ENCODE measurements around the gene PTPRD. TPM values are rescaled to one million over a fixed set of nuclear protein-coding genes. Genes with fewer than 3 reads are reported as not detected.

The PTPRD gene
- total and polyA plus RNA-seq, 2 experiments from 2014 or later = 11.5 to 58.0 TPM

DNA sequence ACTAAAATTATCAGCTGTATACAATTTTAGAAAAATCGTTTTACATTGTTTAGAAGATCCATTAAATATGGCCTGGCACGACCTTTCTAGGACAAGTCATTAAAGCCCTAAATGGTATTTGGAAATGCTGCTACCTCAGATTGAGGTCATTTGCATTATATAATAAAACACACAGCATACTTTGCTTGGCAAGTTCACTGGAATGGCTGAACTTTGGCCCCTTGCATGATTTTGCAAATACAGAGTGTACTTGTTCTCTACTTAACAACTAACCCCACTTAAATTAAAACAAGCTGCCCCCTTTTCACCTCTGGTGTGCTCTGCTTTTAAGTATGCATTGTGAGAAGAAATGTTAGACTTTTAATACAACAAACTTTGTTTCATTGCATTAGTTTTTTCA is 860.1 kb downstream of the PTPRD start (continued):
- no peak for TF ChIP-seq NANOG (IDR thresholded peaks at IDR 0.05; ENCODE audit: borderline replicate concordance)
- TF ChIP-seq EZH2phosphoT487 (IDR thresholded peaks at IDR 0.05; ENCODE audit: unreplicated experiment) = no peak
- TF ChIP-seq EZH2 (IDR thresholded peaks at IDR 0.05; ENCODE audit: low read depth, unreplicated experiment) = no peak
- TF ChIP-seq, protein P1, sequence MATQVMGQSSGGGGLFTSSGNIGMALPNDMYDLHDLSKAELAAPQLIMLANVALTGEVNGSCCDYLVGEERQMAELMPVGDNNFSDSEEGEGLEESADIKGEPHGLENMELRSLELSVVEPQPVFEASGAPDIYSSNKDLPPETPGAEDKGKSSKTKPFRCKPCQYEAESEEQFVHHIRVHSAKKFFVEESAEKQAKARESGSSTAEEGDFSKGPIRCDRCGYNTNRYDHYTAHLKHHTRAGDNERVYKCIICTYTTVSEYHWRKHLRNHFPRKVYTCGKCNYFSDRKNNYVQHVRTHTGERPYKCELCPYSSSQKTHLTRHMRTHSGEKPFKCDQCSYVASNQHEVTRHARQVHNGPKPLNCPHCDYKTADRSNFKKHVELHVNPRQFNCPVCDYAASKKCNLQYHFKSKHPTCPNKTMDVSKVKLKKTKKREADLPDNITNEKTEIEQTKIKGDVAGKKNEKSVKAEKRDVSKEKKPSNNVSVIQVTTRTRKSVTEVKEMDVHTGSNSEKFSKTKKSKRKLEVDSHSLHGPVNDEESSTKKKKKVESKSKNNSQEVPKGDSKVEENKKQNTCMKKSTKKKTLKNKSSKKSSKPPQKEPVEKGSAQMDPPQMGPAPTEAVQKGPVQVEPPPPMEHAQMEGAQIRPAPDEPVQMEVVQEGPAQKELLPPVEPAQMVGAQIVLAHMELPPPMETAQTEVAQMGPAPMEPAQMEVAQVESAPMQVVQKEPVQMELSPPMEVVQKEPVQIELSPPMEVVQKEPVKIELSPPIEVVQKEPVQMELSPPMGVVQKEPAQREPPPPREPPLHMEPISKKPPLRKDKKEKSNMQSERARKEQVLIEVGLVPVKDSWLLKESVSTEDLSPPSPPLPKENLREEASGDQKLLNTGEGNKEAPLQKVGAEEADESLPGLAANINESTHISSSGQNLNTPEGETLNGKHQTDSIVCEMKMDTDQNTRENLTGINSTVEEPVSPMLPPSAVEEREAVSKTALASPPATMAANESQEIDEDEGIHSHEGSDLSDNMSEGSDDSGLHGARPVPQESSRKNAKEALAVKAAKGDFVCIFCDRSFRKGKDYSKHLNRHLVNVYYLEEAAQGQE (IDR thresholded peaks at IDR 0.05; ENCODE audit: unreplicated experiment) = no peak
- TF ChIP-seq STAT1 (IDR thresholded peaks at IDR 0.05; ENCODE audit: unreplicated experiment) = no peak

DNA sequence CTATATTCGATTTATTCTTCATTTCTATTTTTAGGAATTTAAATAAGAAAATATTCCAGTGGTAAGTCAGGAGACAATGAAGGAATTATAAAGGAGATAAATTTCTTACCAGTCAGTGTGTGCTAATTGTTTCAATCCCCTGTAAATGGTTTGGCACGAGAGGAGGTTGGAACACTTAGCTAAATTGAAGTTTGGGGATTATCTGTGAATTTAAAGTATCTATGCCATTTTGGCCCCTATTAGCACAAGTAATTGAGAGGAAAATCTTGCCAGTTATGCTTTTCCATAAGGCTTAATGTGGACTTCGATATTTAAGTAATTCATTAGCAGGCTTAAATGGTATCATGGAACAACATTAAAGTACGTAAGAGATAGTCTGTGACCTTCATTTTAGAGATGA is 860.8 kb downstream of the PTPRD start:
- H3K4me2 ChIP-seq = no peak overlapping the region
- TF ChIP-seq, protein P1 (IDR thresholded peaks at IDR 0.05; ENCODE audit: unreplicated experiment) = no peak
- TF ChIP-seq ZNF331 (CRISPR knock-in tag; IDR thresholded peaks at IDR 0.05; ENCODE audit: low read depth) = no peak
- no peak for TF ChIP-seq EZH2 (IDR thresholded peaks at IDR 0.05; ENCODE audit: low read depth, unreplicated experiment)
- no peak for TF ChIP-seq STAT1 (IDR thresholded peaks at IDR 0.05; ENCODE audit: unreplicated experiment)
- TF ChIP-seq NANOG (IDR thresholded peaks at IDR 0.05; ENCODE audit: borderline replicate concordance) = no peak
- no peak for TF ChIP-seq EZH2phosphoT487 (IDR thresholded peaks at IDR 0.05; ENCODE audit: unreplicated experiment)
- TF ChIP-seq, protein P2, sequence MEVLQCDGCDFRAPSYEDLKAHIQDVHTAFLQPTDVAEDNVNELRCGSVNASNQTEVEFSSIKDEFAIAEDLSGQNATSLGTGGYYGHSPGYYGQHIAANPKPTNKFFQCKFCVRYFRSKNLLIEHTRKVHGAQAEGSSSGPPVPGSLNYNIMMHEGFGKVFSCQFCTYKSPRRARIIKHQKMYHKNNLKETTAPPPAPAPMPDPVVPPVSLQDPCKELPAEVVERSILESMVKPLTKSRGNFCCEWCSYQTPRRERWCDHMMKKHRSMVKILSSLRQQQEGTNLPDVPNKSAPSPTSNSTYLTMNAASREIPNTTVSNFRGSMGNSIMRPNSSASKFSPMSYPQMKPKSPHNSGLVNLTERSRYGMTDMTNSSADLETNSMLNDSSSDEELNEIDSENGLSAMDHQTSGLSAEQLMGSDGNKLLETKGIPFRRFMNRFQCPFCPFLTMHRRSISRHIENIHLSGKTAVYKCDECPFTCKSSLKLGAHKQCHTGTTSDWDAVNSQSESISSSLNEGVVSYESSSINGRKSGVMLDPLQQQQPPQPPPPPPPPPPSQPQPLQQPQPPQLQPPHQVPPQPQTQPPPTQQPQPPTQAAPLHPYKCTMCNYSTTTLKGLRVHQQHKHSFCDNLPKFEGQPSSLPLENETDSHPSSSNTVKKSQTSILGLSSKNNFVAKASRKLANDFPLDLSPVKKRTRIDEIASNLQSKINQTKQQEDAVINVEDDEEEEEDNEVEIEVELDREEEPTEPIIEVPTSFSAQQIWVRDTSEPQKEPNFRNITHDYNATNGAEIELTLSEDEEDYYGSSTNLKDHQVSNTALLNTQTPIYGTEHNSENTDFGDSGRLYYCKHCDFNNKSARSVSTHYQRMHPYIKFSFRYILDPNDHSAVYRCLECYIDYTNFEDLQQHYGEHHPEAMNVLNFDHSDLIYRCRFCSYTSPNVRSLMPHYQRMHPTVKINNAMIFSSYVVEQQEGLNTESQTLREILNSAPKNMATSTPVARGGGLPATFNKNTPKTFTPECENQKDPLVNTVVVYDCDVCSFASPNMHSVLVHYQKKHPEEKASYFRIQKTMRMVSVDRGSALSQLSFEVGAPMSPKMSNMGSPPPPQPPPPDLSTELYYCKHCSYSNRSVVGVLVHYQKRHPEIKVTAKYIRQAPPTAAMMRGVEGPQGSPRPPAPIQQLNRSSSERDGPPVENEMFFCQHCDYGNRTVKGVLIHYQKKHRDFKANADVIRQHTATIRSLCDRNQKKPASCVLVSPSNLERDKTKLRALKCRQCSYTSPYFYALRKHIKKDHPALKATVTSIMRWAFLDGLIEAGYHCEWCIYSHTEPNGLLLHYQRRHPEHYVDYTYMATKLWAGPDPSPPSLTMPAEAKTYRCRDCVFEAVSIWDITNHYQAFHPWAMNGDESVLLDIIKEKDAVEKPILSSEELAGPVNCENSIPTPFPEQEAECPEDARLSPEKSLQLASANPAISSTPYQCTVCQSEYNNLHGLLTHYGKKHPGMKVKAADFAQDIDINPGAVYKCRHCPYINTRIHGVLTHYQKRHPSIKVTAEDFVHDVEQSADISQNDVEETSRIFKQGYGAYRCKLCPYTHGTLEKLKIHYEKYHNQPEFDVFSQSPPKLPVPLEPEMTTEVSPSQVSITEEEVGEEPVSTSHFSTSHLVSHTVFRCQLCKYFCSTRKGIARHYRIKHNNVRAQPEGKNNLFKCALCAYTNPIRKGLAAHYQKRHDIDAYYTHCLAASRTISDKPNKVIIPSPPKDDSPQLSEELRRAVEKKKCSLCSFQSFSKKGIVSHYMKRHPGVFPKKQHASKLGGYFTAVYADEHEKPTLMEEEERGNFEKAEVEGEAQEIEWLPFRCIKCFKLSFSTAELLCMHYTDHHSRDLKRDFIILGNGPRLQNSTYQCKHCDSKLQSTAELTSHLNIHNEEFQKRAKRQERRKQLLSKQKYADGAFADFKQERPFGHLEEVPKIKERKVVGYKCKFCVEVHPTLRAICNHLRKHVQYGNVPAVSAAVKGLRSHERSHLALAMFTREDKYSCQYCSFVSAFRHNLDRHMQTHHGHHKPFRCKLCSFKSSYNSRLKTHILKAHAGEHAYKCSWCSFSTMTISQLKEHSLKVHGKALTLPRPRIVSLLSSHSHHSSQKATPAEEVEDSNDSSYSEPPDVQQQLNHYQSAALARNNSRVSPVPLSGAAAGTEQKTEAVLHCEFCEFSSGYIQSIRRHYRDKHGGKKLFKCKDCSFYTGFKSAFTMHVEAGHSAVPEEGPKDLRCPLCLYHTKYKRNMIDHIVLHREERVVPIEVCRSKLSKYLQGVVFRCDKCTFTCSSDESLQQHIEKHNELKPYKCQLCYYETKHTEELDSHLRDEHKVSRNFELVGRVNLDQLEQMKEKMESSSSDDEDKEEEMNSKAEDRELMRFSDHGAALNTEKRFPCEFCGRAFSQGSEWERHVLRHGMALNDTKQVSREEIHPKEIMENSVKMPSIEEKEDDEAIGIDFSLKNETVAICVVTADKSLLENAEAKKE (CRISPR knock-in tag; IDR thresholded peaks at IDR 0.05) = no peak
- TF ChIP-seq, protein P3, sequence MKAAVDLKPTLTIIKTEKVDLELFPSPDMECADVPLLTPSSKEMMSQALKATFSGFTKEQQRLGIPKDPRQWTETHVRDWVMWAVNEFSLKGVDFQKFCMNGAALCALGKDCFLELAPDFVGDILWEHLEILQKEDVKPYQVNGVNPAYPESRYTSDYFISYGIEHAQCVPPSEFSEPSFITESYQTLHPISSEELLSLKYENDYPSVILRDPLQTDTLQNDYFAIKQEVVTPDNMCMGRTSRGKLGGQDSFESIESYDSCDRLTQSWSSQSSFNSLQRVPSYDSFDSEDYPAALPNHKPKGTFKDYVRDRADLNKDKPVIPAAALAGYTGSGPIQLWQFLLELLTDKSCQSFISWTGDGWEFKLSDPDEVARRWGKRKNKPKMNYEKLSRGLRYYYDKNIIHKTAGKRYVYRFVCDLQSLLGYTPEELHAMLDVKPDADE (IDR thresholded peaks at IDR 0.05) = no peak
- no peaks in the 10 kb centered on the region for H4K20me1 ChIP-seq (replicated peaks; ENCODE audit: insufficient read depth)
- Mint-ChIP-seq H3K9me3 (no peaks in the 10 kb centered on the region), H3K27ac (no peak overlapping the region), H3K4me3 (no peak overlapping the region), H3K27me3 (ENCODE audit: insufficient read depth, low read depth, poor library complexity) (no peaks in the 10 kb centered on the region), H3K36me3 (ENCODE audit: low read depth) (no peaks in the 10 kb centered on the region), H3K4me1 (peaks cover 11% of the 10 kb centered on the region; the same call in 2 of the 3 replicates)
- H2AFZ ChIP-seq = no peak overlapping the region
- no peak for ATAC-seq
- no peaks in the 10 kb centered on the region for H3K79me2 ChIP-seq (replicated peaks; ENCODE audit: insufficient read depth)
- H3K27me3 ChIP-seq (ENCODE audit: insufficient read depth) = no peaks in the 10 kb centered on the region
- H3K4me3 ChIP-seq = no peak overlapping the region
- H3K9me2 ChIP-seq (ENCODE audit: insufficient read depth) = no peaks in the 10 kb centered on the region
- no peaks in the 10 kb centered on the region for H3K36me3 ChIP-seq (ENCODE audit: insufficient read depth)
- no peak overlapping the region for H3K27ac ChIP-seq (ENCODE audit: low read depth)
- H3K4me1 ChIP-seq (ENCODE audit: insufficient read depth) = no peaks in the 10 kb centered on the region
- no peak for DNase-seq (ENCODE audit: low spot score)
- H3F3A ChIP-seq (replicated peaks; ENCODE audit: low read depth) = no peaks in the 10 kb centered on the region
